Daoy (cell line): ENCODE measurements around the gene ARHGAP30. TPM values are rescaled to one million over a fixed set of nuclear protein-coding genes. Genes with fewer than 3 reads are reported as not detected.

Experiments
- DNase-seq: peaks from one replicate; pipeline ENCODE4 v3.0.0-alpha.2; 2015; ENCODE audit warnings: low read depth
- total RNA-seq: library from RNA; depleted of rRNA; stranded (reverse); fragments of >200 nt; shearing (Covaris generic); gene quantifications from 2 replicates; pipeline ENCODE4 v1.2.3, GENCODE V29; 2014; rRNA removed

The ARHGAP30 gene
- total RNA-seq, 1 experiment from 2014 or later = 0.11 TPM

- peak; percentile 55 for DNase-seq
Measured at GRCh38 chr1:161013131-161013487, 56.6 kb downstream of the ARHGAP30 start.

DNA sequence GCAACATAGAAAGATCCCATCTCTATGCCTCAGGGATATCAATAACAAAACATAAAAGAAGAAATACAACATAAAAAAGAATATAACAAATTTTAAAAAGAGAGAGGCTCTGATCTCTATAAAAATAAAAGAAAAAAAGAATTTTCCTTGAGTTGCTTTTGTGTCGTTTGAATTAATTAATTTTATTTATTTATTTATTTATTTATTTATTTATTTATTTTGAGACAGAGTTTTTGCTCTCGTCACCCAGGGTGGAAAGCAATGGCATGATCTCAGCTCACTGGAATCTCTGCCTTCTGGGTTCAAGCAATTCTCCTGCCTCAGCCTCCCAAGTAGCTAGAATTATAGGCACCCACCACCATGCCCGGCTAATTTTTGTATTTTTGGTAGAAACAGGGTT lies 57.3 kb downstream of the ARHGAP30 start:
- DNase-seq = no peak

- DNase-seq = no peak
Measured at GRCh38 chr1:161009602-161010211, 60.0 kb downstream of the ARHGAP30 start.

DNA sequence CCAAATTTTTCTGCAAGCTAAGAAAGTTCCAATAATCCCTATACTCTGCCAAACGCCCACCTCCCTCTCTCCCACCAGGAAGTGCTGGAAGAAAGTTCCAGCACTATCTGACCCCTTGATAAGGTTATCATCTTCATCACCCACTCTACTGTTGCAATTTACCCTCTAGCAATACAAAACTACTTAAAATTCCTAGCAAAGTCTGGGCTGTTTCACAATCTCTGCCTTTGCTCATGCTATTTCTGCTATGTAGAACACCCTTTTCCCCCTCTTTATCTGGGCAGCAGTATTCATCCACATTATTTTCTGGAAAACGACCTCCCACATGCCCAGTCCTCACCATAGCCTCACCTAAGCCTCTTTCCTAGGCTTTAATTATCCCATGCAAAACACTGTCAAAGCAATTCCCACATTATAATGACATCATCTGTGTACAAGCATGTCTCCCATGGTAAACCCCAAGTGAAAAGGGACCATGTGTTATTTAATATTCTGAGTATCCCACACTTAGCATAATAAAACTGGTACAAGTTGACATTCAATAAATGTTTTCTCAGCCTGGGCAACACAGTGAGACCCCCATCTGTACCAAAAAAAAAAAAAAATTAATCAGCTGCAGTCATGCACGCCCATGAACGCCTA lies 60.7 kb downstream of the ARHGAP30 start:
- DNase-seq = no peak

DNA sequence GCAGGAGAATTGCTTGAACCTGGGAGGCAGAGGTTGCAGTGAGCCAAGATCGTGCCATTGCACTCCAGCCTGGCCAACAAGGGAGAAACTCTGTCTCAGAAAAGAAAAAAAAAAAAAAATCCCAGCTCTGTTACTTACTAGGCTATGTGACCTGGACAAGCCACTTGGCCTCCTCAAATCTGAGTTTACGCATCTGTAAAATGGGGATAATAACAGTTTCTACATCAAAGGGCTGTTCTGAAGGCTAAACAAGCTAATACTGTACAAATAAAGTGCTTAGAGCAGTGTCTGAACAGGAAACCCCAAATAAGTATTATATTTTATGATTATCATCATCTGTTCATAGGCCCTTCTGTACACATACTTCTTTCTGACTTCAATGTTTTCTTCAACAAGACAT lies 62.3 kb downstream of the ARHGAP30 start:
- no peak for DNase-seq

- no peak for DNase-seq
Measured at GRCh38 chr1:161006563-161006962, 63.1 kb downstream of the ARHGAP30 start.

DNA sequence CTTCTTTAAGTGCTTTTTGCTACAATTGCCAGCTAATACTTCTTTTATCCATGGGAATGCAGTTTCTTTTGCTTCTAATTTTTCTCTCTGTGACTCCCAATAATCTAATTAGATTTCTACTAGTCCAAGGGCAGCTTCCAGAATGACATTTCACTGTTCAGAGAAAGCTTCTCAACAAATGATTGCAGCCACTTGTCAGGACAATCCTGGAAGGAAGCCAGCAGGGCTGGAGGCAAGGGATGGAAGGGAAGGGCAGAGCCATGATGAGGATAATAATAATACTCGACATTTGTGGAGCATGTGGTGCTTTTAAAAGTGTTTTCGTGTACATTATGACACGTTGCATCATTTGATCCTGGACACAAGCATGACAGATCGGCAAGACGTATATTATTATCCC lies 68.2 kb downstream of the ARHGAP30 start:
- no peak for DNase-seq

DNA sequence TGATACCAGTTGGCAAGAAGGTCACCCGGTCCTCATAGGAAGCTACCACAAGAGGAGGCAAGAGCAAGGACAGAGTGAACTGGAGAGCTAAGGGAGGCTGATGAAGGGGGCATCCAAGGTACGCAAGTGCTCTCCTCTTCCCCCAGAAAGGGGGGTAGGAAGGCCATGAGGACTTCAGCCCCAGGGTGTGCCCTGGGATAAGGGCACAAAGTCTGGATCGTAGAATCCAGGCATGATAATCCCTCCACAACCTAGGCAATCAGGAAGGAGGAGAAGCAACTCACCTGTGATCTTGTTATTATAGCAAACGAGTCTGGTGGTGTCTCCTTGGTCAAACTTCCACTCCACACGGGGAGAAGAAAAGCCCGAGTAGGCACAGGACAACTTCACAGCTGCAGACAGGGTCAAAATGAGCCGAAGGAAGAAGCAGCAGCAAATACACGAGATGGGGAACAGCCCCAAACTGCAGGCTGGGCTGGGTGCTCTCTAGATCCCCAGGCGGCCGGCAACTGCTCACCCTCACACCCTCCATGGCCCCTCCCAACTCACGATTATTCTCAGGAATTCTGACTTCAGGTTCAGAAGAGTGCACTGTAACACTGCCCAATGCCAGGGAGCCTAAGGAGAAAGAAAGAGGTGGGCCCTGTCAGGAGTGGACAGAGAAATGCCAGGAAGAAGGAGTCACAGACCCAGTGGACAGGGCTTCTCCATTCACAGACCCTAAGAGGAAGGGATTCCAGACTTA lies 68.8 kb downstream of the ARHGAP30 start:
- no peak for DNase-seq

DNA sequence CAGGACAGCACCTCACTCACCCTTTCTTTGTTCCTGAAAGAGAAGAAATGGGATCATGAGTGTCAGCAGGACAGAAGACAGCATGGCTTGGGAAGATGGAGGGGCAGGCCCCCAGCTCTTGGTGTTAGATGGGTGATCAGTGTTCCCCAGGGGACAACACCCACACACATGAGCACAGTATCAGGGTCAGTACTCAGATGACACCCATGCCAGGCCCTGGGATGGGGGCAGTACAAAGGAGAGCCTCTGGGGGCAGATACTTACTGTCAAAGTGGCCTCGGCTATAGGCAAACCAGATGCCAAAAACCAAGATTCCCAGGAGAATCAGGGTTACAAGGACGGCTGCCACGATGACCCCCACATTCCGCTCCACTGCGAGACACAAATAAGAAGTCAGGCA lies 70.3 kb downstream of the ARHGAP30 start:
- no peak for DNase-seq

- DNase-seq = peak; percentile 62
Measured at GRCh38 chr1:160997323-160998038, 72.2 kb downstream of the ARHGAP30 start.

Other genes with a start within 250 kb of the ARHGAP30 start
- not detected in 2 replicates for gene CD244, start 207.0 kb downstream of the ARHGAP30 start, total RNA-seq
- gene ITLN1, start 184.7 kb downstream of the ARHGAP30 start, total RNA-seq = 0.11 TPM in 1 of 2 replicates, not detected in the other
- gene ITLN2, start 115.1 kb downstream of the ARHGAP30 start, total RNA-seq = not detected in 2 replicates
- gene F11R, start 48.7 kb downstream of the ARHGAP30 start, total RNA-seq = 7.1 and 18.5 TPM in 2 replicates
- gene TSTD1, start 30.9 kb downstream of the ARHGAP30 start, total RNA-seq = 0.17 TPM in 1 of 2 replicates, not detected in the other
- gene USF1, start 23.9 kb downstream of the ARHGAP30 start, total RNA-seq = 78.4 and 89.1 TPM in 2 replicates
- 0.29 TPM in 1 of 2 replicates, not detected in the other for gene NECTIN4, start 19.7 kb upstream of the ARHGAP30 start, total RNA-seq
- gene KLHDC9, start 28.5 kb upstream of the ARHGAP30 start, total RNA-seq = not detected in 2 replicates
- 97.9 and 213 TPM in 2 replicates for gene PFDN2, start 48.1 kb upstream of the ARHGAP30 start, total RNA-seq
- gene NIT1, start 48.2 kb upstream of the ARHGAP30 start, total RNA-seq = 16.3 and 17.4 TPM in 2 replicates
- 22.0 and 24.2 TPM in 2 replicates for gene DEDD, start 62.8 kb upstream of the ARHGAP30 start, total RNA-seq
- 102 and 133 TPM in 2 replicates for gene UFC1, start 84.1 kb upstream of the ARHGAP30 start, total RNA-seq
- 6.2 and 13.5 TPM in 2 replicates for gene USP21, start 89.6 kb upstream of the ARHGAP30 start, total RNA-seq
- 6.8 and 10.9 TPM in 2 replicates for gene PPOX, start 96.5 kb upstream of the ARHGAP30 start, total RNA-seq
- 31.8 and 43.9 TPM in 2 replicates for gene B4GALT3, start 107.6 kb upstream of the ARHGAP30 start, total RNA-seq
- 0.68 and 0.91 TPM in 2 replicates for gene ADAMTS4, start 129.2 kb upstream of the ARHGAP30 start, total RNA-seq
- 157 and 168 TPM in 2 replicates for gene NDUFS2, start 132.5 kb upstream of the ARHGAP30 start, total RNA-seq
- 1.5 TPM in 1 of 2 replicates, not detected in the other for gene FCER1G, start 145.4 kb upstream of the ARHGAP30 start, total RNA-seq
- not detected in 2 replicates for gene APOA2, start 153.7 kb upstream of the ARHGAP30 start, total RNA-seq
- 11.8 and 13.6 TPM in 2 replicates for gene TOMM40L, start 156.2 kb upstream of the ARHGAP30 start, total RNA-seq
- gene NR1I3, start 168.3 kb upstream of the ARHGAP30 start, total RNA-seq = not detected in 2 replicates
- 0.06 TPM in 1 of 2 replicates, not detected in the other for gene PCP4L1, start 188.9 kb upstream of the ARHGAP30 start, total RNA-seq
- gene MPZ, start 240.1 kb upstream of the ARHGAP30 start, total RNA-seq = 0.57 TPM in 1 of 2 replicates, not detected in the other
- gene SDHC, start 244.5 kb upstream of the ARHGAP30 start, total RNA-seq = 20.6 and 22.5 TPM in 2 replicates